Measurements from ENCODE around the gene ANGEL2. TPM values are rescaled to one million over a fixed set of nuclear protein-coding genes. Genes with fewer than 3 reads are reported as not detected.
A peak's percentile ranks its signal among the peaks of the same experiment; 100 is the strongest.
"Not testable (repeated sequence)": the region's sequence is repeated elsewhere in the genome, so short reads cannot be mapped to it uniquely, and the experiment has no call there.

Gene ANGEL2
- total RNA-seq, 1 donor from 2014 or later, result 45.2 TPM

DNA sequence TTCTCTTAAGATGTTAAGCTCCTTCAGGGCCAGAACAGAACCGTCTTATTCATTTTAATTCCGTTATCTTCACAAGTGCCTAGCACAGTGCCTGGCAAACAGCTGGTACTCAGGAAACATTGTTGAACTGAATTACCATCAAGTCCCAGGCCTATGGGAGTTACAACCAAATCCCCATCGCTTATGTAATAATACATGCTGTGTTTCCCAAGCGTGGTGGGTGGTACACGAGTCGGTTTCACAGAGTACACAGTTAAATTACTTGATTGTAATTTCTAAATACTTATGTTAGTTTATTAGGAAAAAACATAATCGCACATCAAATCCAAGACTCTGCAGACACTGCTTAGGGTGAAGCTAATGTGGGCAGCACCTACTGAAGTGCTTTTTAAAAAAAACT, 1.0 kb downstream of the ANGEL2 start:
- no peak for DNase-seq (ENCODE audit: low spot score in 2 of 2, unreplicated experiment in 2 of 2)
- no peaks in the 10 kb centered on the region for H3K9me3 Mint-ChIP-seq

DNA sequence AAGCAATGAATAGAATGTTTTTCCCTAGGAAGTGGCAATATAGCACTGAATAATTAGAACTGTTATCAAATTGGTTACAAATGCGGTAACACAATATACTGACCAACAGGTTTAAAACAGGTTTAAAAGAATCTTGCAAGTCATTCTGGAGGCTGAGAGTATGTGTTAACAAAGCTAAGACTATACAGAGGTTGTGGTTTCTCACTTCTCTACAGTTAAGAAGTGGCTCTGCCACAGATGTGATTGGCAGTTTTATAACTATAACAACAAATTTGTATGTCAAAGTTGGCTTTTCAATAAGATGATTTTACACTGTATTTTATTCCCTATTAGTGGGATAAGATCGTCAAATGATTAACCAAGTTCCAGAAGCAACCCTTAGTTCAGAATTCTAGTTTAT, 7.1 kb downstream of the ANGEL2 start:
- no peak for DNase-seq (ENCODE audit: low spot score in 2 of 2, unreplicated experiment in 2 of 2)
- Mint-ChIP-seq H3K27me3 (ENCODE audit: low read depth) (no peaks in the 10 kb centered on the region), H3K9me3 (no peaks in the 10 kb centered on the region), H3K36me3 (peaks cover 17% of the 10 kb centered on the region), H3K4me3 (no peak overlapping the region), H3K27ac (no peak overlapping the region), H3K4me1 (peaks cover 2% of the 10 kb centered on the region)
- TF ChIP-seq, protein P1, sequence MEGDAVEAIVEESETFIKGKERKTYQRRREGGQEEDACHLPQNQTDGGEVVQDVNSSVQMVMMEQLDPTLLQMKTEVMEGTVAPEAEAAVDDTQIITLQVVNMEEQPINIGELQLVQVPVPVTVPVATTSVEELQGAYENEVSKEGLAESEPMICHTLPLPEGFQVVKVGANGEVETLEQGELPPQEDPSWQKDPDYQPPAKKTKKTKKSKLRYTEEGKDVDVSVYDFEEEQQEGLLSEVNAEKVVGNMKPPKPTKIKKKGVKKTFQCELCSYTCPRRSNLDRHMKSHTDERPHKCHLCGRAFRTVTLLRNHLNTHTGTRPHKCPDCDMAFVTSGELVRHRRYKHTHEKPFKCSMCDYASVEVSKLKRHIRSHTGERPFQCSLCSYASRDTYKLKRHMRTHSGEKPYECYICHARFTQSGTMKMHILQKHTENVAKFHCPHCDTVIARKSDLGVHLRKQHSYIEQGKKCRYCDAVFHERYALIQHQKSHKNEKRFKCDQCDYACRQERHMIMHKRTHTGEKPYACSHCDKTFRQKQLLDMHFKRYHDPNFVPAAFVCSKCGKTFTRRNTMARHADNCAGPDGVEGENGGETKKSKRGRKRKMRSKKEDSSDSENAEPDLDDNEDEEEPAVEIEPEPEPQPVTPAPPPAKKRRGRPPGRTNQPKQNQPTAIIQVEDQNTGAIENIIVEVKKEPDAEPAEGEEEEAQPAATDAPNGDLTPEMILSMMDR (IDR thresholded peaks at IDR 0.05; ENCODE audit: unreplicated experiment), result no peak

More for the DNA sequence above, 1.0 kb downstream of the ANGEL2 start:
- Mint-ChIP-seq H3K36me3 (peaks cover 11% of the 10 kb centered on the region), H3K27me3 (ENCODE audit: low read depth) (no peaks in the 10 kb centered on the region), H3K4me1 (peaks cover 15% of the 10 kb centered on the region), H3K4me3 (peak overlapping the region; percentile 100), H3K27ac (peak overlapping the region; percentile 100)
- TF ChIP-seq, protein P1 (IDR thresholded peaks at IDR 0.05; ENCODE audit: unreplicated experiment), result no peak

DNA sequence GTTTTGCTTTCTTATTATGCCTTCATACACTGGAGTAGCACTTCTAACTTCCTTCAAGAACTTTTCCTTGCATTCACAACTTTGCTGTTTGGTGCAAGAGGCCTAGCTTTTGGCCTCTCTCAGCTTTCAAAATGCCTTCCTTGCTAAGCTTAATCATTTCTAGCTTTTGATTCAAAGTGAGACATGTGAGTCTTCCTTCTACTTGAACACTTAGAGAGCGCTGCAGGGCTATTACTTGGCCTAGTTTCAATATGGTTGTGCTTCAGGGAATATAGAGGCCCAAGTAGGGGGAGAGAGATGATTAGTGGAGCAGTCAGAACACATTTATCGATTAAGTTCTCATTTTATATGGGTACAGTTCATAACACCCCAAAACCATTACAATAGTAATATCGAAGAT, 12.4 kb downstream of the ANGEL2 start:
- TF ChIP-seq, protein P1 (IDR thresholded peaks at IDR 0.05; ENCODE audit: unreplicated experiment), result no peak
- Mint-ChIP-seq H3K9me3 (no peaks in the 10 kb centered on the region), H3K4me1 (peaks cover 2% of the 10 kb centered on the region), H3K4me3 (no peak overlapping the region), H3K36me3 (peaks cover 24% of the 10 kb centered on the region), H3K27ac (no peak overlapping the region), H3K27me3 (ENCODE audit: low read depth) (no peaks in the 10 kb centered on the region)
- no peak for DNase-seq (ENCODE audit: low spot score in 2 of 2, unreplicated experiment in 2 of 2)

DNA sequence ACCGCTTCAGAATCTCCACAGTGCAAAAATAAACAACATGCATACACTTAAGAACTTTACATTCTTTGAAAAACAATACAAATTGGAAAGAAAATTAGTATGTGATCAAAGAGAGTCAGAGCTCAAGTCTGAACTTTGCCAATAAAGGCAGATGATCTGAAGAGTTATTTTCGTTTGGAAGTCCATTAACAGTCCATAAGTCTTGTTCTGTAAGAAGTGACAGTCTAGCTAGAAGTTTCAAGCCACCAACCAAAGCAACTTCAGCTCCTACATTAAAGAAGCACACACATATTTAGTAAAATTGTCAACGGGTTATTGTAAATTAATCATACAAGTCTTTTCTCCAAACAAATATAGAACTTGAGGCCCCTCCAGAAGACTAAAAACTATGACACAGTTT, 20.7 kb downstream of the ANGEL2 start:
- Mint-ChIP-seq H3K4me3 (no peak overlapping the region), H3K36me3 (peaks cover 23% of the 10 kb centered on the region), H3K27ac (no peak overlapping the region), H3K9me3 (no peaks in the 10 kb centered on the region), H3K4me1 (no peaks in the 10 kb centered on the region), H3K27me3 (ENCODE audit: low read depth) (no peaks in the 10 kb centered on the region)
- no peak for DNase-seq (ENCODE audit: low spot score in 2 of 2, unreplicated experiment in 2 of 2)
- TF ChIP-seq, protein P1 (IDR thresholded peaks at IDR 0.05; ENCODE audit: unreplicated experiment), result no peak

DNA sequence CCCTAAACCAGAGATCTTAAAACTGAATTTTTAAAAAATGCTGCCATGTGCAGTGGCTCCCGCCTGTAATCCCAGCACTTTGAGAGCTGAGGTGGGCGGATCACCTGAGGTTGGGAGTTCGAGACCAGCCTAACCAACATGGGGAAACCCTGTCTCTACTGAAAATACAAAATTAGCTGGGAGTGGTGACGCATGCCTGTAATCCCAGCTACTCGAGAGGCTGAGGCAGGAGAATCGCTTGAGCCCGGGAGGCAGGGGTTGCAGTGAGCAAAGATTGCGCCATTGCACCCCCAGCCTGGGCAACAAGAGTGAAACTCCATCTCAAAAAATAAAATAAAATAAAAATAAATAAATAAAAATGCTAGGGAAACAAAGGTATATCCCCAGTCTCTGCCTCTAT, 21.7 kb downstream of the ANGEL2 start:
- H3K9me3 Mint-ChIP-seq; H3K4me3 Mint-ChIP-seq; H3K27me3 Mint-ChIP-seq (ENCODE audit: low read depth); DNase-seq (ENCODE audit: low spot score in 2 of 2, unreplicated experiment in 2 of 2); H3K4me1 Mint-ChIP-seq; H3K27ac Mint-ChIP-seq: not testable (repeated sequence)
- H3K36me3 Mint-ChIP-seq, result peaks cover 21% of the 10 kb centered on the region

DNA sequence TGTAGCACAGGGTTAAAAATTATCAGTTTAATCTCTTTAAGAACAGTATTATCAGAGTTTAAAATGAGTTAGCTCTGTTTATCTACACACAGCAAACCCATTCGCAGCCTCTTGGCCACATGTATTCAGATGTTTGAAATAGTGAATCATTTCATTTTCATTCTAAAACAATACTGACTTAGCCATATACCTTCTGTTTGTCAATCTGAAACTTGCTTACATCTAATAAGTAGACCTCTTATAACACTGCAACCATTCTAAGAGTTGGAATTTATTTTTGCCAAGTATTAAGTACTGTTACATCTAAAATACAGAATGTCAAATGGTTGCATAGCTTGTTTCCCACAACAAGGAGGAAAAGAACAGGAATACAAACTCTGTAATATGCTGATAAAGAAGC, 25.4 kb downstream of the ANGEL2 start:
- H3K27ac Mint-ChIP-seq, result no peak overlapping the region

More for the DNA sequence above, 25.4 kb downstream of the ANGEL2 start:
- DNase-seq (ENCODE audit: low spot score in 2 of 2, unreplicated experiment in 2 of 2), result no peak
- H3K27me3 Mint-ChIP-seq (ENCODE audit: low read depth), result no peaks in the 10 kb centered on the region
- TF ChIP-seq, protein P1 (IDR thresholded peaks at IDR 0.05; ENCODE audit: unreplicated experiment), result no peak
- H3K36me3 Mint-ChIP-seq, result peaks cover 17% of the 10 kb centered on the region
- no peaks in the 10 kb centered on the region for H3K4me1 Mint-ChIP-seq
- H3K9me3 Mint-ChIP-seq, result no peaks in the 10 kb centered on the region
- no peak overlapping the region for H3K4me3 Mint-ChIP-seq

Measured in mesothelial cell of epicardium (in vitro differentiated cells).